SHP77 (cell line): ENCODE results near the gene CDH13.

Experiments
- DNase-seq, 2 experiments: peaks; one replicate each; lab custom pipeline; 2025; lab: John Stamatoyannopoulos, UW

Gene CDH13

DNA sequence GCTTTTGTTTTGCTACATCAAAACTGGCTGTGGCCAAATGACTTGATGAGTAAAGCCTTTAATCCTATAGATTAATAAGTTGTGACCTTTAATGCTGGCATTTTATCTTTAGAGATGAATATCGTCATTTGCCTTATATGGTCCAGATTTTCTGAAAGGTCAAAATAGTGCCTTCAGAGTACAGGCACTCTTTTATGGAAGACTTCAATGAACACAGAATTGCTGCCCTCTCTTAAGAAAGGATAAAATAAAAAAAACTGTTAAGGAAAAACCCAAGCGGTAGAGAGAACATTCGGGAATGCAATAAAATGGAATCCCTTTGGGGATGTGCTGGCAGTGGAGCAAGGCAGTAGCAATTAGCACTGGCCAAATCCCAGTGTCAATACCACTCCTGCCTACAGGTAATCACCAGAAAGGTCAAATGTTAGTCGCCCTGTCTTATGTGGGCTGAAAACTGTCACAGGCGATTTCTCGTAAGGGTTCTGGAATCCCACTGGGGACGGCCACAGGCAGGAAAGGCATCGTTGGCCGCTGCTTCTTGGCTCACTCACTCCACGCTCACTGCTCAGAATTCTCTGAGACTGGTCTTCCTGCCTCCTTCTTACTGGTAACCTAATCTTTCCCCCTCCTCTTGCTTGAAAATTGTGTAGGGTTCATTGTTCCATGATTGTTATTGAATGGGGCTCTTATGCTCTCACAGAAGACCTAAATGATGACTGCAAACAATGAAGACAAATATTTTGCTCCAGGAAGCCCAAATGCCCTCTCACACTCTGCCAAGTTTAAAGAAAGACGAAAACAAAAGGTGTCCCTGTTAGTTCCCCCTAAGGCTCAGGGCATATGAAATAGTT, 1135.6 kb downstream of the CDH13 start:
- no peak for DNase-seq

DNA sequence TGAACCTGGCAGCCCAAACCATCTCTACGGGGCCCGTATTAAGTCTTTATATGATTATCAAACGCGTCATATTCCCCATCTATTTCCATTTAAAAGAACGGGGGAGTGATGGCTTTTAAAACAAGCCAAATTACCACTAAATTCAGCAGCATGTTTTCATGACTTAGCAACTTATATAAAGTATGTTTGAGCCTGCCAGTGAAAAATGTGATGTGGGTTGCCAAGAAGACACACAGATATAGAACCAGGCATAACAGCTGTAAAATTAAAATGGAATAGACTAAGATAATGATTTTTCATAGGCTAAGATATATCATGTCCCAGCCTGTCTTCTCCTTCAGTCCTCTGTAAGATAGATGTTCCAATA, 1136.2 kb downstream of the CDH13 start:
- DNase-seq = no peak

DNA sequence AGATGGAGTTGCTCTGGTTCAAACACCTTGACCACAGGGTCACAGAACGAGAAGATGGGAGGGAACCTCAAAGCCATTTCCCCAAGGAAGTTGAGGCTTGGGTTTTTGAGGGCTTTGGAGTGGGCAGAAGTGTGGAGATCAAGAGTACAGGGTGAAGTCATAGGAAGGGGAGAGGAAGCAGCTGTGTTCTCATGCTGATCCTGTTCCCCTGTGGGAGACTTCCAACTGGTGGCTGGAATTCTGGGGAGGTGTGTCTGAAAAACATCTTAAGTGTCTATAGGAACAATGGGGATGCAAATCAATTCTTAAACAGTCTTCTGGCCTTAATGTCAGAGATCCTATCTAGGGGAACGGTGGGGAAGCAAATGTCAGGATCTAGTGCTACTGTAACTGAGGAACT, 1142.2 kb downstream of the CDH13 start:
- no peak for DNase-seq

DNA sequence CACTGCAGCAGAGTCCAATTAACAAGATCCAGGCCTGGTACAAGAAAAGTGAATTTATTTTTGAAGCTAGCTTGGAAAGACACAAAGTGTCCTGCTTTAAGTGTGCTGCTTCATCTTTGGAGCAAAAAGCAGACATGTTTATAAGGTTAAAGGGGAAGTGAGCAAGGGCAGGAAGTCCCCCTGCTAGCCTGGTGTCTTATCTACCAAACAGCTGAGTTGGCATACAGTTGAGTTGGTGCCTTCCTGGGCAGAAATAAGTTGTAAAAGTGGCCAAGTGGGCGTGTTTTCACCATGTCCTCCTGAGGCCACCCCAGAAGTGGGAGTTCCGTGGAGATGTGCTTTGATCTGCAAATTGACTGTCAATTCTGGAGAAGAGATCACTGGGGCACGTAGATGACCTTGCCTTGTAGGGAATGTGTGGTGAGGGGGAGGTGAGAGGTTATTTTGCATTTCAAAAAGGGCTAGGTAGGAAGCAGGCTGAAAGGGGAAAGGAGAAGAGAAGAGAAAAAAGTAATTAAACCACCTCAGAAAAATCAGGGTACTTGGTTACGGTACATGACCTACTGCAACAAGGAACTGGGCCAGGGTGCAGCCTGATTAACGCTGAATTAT, 1142.7 kb downstream of the CDH13 start:
- no peak for DNase-seq

DNA sequence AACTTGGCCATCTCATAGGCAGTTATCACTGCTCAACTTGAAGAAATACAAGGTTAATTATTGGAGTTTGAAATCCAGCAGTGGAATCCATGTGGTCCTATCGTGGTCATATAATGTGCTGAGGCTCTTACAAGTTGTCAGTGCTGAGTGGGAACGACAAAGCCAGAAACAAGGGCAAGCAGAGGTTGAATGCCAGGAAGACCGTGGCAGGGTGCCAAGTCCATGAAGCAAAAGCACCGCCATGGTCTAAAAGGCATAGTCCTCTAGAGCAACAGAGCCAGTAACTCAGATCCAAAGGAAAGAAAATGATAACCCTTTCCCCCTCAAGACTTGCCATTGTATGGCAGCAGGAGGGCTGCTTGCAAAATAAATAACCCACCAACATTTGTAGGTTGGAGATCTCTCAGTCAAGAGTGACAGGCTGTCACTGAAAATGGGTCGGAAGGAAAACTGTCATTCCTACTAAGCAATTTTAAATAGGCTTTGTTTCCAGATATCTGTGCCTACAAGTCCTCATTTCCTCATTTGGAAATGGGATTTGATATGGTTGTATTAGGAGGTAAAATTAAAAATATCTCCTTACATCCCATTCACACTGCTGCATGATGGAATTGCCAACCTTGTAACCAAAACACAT, 1144.7 kb downstream of the CDH13 start:
- peak; percentile 57 to 67 for DNase-seq

DNA sequence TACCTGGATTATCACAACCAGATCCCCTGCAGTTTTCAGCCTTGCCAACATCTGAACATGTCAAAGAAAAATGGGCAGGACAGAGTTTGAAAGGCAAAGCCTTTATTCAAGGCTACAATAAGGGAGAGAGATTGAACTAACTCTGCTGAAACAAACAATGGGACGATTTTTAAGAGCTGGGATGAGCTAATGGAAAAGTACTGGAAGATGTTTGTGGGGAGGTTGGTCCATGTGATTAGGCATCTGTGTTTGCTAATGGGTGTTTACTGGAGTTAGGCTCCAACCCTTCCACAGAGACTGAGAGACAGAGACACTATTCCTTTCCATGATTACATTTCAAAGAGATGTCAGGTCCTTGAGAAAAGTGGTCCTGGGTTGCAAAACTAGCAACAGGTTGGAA, 1146.0 kb downstream of the CDH13 start:
- no peak for DNase-seq

DNA sequence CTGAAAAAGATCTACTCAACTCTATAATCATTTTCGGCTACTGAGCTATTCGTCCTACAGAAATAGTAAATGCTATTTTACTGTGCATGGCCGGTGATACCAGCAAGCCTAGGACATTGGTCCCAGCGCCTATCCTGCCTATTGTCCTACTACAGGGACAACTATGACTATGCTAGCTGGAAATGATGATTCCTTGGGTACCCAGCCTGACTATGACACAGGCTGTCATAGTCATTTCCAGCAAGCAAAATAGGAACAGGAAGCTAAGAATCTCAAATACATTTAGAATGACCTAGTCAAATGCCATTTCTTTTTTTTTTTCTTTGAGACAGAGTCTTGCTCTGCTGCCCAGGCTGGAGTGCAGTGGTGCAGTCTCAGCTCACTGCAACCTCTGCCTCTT, 1147.3 kb downstream of the CDH13 start:
- no peak for DNase-seq

DNA sequence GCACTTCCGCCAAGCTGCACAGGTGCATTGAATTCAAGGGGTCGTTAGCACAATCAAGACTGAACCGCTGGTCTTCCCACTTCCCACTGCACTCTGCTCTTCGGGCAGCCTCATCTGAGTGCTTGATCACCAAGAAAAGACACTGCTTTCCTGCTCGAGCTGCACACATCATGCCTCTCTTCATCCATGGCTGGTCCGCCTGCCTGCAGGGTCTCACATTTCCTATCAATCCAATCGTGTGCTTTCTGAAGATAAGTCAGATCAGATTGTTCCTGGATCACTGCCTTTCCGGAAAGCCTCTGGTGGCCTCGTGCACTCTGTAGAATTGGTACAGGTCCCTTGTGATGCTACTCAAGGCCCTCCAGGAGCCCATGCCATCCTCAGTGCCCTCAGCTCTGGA, 1150.2 kb downstream of the CDH13 start:
- no peak for DNase-seq

DNA sequence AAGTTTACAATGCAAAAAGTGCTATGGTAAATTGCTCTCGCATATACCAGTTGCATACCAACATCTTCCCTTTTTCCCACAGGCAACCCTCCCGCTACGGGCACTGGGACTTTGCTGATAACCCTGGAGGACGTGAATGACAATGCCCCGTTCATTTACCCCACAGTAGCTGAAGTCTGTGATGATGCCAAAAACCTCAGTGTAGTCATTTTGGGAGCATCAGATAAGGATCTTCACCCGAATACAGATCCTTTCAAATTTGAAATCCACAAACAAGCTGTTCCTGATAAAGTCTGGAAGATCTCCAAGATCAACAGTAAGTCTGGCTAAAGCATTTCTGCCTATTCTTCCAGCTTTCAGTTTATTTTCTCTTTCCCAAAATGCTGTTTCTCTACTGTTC, 1153.1 kb downstream of the CDH13 start:
- no peak for DNase-seq

DNA sequence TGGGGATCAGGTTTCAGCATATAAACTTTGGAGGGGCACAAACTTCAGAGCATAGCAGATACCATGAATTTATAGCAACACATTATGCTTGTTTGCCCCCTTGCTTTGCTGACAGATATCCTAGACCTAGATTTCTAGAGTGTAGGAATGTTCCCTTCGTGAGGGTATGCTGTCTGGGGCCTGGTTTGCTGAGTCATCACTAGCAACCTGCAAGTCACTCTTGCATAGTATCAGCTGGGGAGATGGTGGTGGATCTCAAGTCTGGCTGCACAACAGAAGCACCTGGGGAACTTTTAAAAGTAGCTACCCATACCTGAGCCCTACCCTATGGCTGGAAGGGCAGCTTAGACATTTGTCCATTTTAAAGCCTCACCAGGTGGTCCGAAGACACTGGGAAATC, 1158.7 kb downstream of the CDH13 start:
- DNase-seq = no peak

DNA sequence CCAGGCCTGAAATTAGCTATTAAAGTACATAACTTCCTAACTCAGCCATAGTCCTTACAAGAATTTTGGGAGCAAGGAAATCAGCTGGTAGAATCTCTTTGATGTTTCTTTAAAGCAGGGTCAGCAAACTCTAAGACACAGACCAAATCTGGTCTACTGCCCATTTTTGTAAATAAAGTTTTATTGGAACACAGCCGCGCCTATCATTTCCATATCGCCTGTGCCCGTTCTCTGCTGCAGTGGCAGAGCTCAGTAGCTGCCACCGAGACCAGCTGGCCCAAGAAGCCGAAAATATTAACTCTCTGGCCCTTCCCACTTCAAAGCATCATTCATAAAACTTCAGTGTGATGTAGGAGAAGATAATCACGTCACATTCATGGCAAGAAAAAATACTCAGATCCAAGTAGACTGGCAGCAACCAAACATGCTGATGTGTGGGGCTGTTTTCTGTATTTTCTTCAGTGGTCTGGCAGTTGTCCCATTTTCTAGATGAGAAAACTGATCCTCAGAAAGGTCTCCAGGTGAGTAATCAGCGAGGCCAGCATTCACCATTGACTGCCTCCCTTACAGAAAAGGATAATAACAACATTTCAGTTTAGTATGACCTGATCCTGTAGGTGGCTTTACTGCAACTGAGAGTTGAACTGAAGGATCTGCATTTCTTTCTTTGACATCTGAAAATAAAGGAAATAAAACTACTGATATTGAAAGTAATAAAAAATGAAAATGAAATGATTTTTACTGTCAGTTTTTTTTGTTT, 1163.1 kb downstream of the CDH13 start:
- no peak for DNase-seq

DNA sequence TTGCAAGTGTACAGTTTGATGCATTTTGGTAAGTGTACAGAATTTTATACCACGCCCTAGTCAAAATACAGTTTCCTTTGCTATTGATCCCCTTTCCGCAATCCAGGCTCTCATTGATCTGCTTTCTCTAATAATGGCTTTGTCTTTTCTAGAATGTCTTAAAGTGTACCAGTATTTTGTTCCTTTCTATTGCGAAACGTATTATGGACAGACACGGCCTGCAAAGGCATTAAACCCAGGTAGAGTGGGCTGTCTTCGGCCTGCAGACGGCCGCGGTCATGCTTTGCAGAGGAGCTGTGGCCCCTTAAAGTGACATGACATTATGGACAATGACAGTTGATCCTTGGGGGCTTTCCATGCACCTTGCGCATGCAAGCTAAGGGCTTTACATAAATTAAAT, 1165.1 kb downstream of the CDH13 start:
- no peak for DNase-seq

DNA sequence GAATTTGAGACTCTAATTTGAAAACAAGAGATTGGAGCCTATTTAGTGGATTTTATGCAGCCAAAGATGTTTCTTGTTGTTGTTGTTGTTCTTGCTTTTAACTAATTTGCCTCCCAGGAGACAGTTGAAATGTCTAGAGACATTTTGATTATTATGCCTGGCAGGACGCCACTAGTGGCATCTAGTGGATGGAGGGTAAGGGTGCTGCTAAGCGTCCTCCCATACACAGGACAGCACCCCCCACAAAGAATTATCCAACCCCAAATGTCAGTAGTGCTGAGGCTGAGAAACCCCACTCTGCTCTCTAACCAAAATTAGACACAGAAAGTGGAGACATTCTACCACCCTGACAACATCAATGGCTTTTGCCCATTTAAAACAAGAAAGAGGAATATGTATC, 1165.6 kb downstream of the CDH13 start:
- no peak for DNase-seq

DNA sequence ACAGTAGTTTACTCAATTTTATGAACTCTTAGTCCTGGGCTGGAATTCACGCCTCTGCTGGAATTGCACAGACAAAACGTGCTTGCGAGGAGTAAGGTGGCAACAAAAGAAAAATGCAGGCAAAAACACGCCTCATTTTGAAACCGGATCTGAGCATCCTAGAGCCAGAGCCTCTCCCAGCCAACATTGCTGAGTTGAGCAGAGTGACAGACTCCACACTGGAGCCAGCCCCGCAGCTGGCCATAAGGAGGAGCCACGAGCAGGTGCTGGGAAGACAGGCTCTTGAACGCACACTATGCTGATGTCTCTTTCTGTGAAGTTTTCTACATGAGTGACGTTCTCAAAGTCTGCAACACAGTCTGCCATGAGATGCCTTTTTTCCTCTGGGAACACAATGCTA, 1166.4 kb downstream of the CDH13 start:
- DNase-seq = peak; percentile 84 to 85

DNA sequence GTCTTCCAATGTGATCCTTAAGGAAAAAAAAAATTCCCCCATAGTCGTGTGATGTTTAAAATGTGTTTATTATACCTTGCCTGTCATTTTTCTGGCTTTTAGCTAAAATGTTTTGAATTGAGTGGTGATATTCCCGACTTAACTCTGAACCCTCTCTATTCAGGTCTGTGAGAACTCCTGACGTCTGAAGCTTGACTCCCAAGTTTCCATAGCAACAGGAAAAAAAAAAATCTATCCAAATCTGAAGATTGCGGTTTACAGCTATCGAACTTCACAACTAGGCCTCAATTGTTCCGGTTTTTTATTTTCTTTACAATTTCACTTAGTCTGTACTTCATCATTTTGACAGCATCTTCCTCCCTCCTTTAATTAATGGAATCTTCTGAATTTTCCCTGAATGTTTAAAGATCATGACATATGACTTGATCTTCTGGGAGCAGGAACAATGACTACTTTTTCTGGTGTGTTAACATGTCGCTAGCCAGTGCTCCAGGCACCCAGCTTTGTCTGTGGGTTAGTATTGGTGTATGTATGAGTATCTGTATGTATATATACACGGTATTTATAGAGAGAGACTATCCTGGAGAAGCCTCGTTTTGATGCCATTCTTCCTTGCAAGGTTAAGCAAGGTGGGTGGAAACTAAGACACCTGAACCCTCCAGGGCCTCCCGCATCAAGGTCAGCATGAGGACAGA, 1168.2 kb downstream of the CDH13 start:
- no peak for DNase-seq

DNA sequence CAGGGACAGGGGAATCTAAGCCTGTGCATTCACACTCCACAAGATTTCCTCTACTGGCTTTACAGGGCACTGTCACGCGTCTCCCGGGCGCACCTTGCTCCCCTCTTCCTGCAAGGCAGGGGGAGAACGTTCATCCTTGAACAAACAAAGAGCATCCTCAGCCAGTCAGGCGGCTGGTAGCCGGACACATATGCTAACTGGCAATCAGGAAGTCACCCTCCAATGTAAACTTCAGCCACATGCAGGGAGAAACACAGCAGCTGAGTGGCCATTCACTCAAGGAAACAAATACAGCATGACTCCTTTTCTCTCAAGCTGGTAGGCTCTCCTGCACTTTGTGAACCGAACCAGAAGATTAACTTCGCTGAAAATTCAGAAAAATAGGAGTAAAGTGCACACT, 1170.2 kb downstream of the CDH13 start:
- DNase-seq = peak; percentile 57 to 82

DNA sequence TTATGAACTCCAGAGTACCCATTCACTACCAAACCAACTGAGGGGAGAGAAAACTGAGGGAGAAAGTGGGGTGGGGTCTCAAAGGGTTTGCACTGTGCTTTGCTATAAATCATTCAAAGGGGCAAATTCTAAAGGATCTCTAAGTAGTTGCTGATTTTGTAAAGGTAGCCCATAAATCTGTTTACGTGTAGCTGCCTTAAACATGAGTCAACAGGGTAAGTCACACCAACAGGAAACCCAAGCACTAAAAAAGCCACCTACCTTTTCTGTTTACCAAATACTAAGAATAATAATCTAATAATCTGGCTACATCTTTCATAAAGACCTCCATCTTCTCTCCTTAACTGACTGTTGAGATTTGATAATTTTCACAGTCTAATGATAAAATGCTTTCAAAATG, 1172.6 kb downstream of the CDH13 start:
- DNase-seq = no peak

DNA sequence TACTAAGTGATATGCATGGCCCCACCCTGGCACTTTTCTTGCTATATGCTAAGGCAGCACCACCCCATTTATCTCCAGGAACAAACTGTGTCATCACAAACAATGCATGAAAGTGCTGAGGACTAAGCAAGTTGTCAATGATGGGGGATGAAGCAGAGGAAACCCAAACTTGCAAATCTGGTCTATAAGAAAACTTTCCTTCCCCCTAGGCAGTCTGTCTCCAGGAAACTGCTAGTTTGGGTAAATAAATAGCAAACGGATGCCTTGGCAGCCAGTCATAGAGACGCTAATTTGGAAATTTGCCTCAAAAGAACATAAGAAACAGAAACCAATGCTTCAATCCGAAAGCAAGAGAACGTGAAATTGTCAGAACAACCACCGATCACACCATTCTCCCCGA, 1175.4 kb downstream of the CDH13 start:
- no peak for DNase-seq

DNA sequence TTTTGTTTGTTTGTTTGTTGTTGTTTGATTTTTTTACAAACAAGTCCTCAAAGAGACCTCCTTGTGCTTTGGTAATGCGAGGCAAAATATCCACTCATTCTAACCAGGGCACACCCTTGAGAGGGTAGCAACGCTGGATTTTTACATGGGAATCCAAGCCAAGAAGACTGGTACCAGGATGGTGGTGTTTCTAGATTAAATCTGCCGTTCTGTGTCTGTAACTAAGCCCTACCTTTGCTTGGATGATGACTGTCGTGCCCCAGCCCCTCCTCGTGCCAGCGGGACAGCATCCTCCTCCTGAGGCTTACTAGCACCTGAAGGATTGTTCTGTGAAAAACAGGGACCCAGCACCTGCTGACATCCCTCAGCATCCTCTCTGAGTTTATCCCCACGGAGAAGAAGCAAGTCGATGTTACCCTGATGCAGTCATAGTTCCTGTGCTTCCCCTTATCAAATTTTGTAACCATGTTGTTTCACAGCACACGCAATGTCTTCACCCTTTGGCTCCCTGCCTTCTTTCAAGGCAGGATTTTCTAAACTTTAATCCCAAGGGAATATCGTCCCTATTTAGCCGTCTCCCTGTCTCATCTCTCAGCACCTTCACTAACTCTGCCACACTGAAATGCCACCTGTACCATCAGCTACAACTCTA, 1175.9 kb downstream of the CDH13 start:
- DNase-seq = no peak

DNA sequence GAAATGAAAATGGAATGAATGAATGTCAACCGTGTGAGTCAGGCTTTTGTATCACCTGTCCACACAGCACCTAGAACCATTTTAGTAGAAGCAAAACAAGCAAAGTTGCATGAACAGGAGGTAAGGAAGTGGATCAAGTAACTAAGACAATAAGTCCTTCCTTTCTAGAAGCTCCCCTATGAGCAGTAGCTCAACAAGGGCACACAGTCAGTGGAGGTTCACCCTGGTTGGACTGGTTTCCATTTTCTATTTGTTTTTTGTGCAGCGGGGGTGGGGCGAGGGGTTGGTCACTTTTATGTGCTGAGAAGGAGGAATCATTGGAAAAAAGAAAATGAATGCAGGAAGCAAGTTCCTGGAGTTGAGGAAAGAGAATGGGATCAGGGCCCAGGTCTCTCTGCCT, 1177.0 kb downstream of the CDH13 start:
- no peak for DNase-seq

DNA sequence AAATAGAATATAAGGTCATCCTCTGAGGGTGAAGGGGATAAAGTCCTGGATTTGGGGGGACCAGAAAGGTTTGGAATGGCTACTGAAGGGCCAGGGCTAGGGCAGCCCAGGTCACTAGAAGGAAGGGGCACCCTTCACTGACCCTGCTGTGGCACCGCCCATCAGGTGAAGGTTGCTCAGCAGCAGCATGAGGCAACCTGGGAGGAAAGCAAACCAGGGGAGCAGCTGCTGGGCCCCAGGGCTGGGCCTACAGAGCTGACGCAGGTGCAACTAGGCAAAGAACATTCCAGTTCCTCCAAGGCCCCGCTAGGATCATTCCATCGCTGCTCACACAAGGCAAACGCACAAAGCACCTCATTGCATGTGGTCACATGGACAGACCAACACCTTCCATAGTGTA, 1177.6 kb downstream of the CDH13 start:
- DNase-seq = no peak

DNA sequence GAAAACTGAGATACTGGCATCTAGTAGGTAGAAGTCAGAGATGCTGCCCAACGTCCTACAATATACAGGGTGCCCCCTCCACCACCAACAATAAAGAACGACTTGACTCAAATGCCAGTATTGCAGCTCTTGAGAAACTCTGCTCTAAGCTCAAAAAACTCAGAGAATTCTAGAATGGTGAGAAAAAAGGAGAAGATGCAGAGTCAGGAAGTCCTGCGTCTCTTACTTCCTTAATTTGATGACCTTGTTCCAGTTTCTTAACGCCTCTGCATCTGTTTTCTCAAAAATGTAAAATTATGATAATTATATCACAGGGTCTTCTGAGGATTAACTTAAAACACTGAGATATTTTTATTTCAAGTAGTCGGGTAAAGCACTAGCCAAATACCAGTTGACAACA, 1179.3 kb downstream of the CDH13 start:
- no peak for DNase-seq
